Stimulated activated effector memory CD8-positive, alpha-beta T cell treated with anti-CD3 and anti-CD28 coated beads, Interleukin-12 subunit alpha, Interleukin-12 subunit beta, amount 100 ng/mL, for 72 hours (primary cell): Measurements from ENCODE around the gene ARL5A.

Experiments
- ATAC-seq: fragments of 150-1000 bp; cut with Tn5 transposase; 2 replicates; pipeline ENCODE4 v1.10.0; 2021
- DNase-seq, 2 donors: peaks; one replicate each; pipeline ENCODE4 v3.0.0; 2021 to 2022; ENCODE audit warnings: low spot score in 2 of 2
- H3K27ac Mint-ChIP-seq: one replicate; pipeline ENCODE4 v1.8.0; 2022; ENCODE audit warnings: mild to moderate bottlenecking, mixed read lengths
- H3K36me3 Mint-ChIP-seq: one replicate; pipeline ENCODE4 v1.8.0; 2022; ENCODE audit warnings: mild to moderate bottlenecking, mixed read lengths
- H3K4me1 Mint-ChIP-seq: one replicate; pipeline ENCODE4 v1.8.0; 2022; ENCODE audit warnings: mixed read lengths
- H3K4me3 Mint-ChIP-seq: one replicate; pipeline ENCODE4 v1.8.0; 2022; ENCODE audit warnings: mild to moderate bottlenecking, mixed read lengths
- H3K9me3 Mint-ChIP-seq: one replicate; pipeline ENCODE4 v1.8.0; 2022; ENCODE audit warnings: mixed read lengths

ARL5A gene

DNA sequence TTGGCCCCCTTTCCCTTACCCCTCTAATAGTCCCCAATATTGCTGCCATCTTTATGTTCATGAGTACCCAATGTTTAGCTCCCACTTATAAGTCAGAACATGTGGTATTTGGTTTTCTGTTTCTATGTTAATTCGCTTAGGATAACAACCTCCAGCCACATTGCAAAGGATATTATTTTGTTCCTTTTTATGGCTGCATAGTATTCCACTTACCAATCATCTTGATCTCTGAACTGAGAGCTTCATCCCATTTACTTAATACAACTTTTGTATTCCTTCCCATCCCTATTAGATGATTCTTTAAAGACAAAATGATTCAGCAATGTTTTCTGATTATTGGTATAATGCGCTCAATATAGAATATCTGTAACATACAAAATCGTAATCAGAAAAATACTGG is 36.7 kb downstream of the ARL5A start:
- Mint-ChIP-seq H3K4me1 (no peaks in the 10 kb centered on the region), H3K9me3 (no peaks in the 10 kb centered on the region), H3K4me3 (no peak overlapping the region), H3K36me3 (no peaks in the 10 kb centered on the region), H3K27ac (no peak overlapping the region)
- no peak for ATAC-seq
- no peak for DNase-seq

DNA sequence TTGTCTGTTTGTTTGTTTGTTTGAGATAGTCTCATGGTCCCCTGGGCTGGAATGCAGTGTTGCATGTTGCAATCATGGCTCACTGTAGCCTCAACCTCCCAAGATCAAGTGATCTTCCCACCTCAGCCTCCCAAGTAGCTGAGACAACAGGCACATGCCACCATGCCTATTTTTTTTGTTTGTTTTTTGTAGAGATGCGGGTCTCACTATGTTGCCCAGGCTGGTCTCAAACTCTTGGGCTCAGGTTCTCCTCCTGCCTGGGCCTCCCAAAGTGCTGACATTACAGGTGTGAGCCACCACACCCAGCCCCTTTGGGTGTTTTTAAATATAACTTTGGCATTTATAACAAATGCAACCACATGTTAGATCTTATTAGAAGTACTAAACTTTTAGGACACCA is 37.5 kb downstream of the ARL5A start:
- no peak overlapping the region for H3K27ac Mint-ChIP-seq
- DNase-seq (no peak), ATAC-seq (no peak)
- H3K4me1 Mint-ChIP-seq: no peaks in the 10 kb centered on the region
- H3K4me3 Mint-ChIP-seq: no peak overlapping the region
- H3K9me3 Mint-ChIP-seq: no peaks in the 10 kb centered on the region
- H3K36me3 Mint-ChIP-seq: no peaks in the 10 kb centered on the region

DNA sequence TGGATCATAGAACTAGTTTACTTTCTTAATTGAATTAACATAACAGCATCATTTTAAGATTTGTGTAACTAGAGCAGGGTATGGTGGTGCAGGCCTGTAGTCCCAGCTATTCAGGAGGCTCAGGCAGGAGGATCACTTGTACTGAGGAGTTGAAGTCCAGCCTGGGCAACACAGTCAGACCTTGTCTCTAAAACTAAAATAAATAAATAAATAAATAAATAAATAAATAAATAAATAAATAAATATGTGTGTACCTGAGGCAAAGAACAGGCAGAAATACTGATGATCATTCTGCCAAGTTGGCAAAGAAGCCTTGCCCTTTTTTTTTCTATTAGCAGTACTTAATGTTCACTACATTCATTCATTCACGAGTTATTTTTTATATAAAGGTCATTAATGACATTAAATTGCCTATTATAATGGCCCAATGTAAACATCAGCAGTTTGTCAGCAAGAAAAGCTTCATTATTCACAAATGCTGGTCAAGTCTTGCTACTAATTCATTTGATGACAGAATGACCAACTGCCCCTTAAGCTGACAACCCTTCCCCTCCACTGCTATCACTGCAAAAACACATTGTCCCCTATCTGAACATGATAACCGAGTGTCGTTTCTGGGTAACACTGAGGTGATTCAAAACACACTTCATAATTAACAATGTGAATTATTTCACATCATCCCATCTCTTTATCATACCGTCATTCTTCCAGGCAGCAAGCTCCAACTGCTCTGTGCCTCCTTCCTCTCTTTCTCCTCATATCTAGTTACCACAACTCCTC is 39.0 kb downstream of the ARL5A start:
- Mint-ChIP-seq H3K27ac (no peak overlapping the region), H3K36me3 (peaks cover 7% of the 10 kb centered on the region), H3K9me3 (no peaks in the 10 kb centered on the region), H3K4me3 (no peak overlapping the region), H3K4me1 (peaks cover 6% of the 10 kb centered on the region)
- ATAC-seq (no peak), DNase-seq (no peak)

DNA sequence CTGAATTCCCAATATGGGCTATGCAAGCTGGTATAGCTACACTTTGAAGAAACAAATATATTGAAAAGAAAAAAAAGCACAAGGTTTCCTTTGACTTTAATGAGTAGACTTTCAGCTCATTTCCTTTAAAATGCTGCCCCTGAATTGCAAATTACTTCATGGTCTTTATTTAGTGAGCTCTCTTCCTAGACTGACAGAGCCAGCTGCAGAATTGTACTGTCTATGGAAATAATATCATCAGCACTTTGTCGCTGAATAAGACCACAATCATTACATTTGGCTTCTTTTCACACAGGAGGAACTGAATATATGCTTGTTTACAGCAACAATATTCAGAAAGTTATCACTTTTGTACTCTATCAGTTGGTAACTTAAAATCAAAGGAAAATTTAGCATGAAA is 41.7 kb downstream of the ARL5A start:
- ATAC-seq (no peak), DNase-seq (no peak)
- no peak overlapping the region for H3K4me3 Mint-ChIP-seq
- no peak overlapping the region for H3K27ac Mint-ChIP-seq
- peaks cover 6% of the 10 kb centered on the region for H3K4me1 Mint-ChIP-seq
- no peaks in the 10 kb centered on the region for H3K9me3 Mint-ChIP-seq
- peaks cover 8% of the 10 kb centered on the region for H3K36me3 Mint-ChIP-seq

DNA sequence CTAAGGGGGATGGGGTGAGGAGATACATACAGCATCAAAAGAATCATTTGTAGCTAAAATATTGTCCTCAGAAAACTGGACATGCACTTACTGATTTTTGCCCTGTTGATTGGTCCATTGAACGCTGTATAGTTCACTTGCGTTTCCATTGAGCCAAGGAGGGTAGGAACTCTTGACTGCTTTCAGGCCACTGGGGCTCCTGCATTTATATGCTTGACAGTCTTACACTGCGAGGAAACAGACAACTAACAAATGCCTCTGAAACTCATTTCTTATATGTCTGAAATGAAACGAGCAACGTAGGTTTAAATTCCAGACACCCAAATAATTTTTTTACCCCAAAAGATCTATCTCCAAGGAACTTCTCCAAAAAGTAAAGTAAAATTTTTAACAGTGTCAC is 42.1 kb downstream of the ARL5A start:
- Mint-ChIP-seq H3K4me1 (peaks cover 6% of the 10 kb centered on the region), H3K4me3 (no peak overlapping the region), H3K27ac (no peak overlapping the region), H3K36me3 (peaks cover 8% of the 10 kb centered on the region), H3K9me3 (no peaks in the 10 kb centered on the region)
- DNase-seq (no peak), ATAC-seq (no peak)

DNA sequence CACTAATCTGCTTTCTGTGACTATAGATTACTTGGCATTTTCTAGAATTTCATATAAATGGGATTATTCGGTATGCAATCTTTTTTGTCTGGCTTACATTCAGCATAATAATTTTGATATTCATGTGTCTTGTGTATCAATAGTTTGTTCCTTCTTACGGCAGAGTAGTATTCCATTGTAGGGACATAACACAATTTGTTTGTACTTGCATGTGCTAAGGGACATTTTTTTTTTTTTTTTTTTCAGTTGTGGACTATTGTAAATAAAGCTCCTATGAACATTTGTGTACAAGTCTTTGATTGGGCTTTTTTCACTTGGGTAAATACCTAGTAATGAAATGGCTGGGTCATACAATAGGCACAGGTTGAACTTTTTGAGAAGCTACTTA is 45.1 kb downstream of the ARL5A start:
- peaks cover 3% of the 10 kb centered on the region for H3K9me3 Mint-ChIP-seq
- ATAC-seq (no peak), DNase-seq (no peak)
- H3K27ac Mint-ChIP-seq: peak overlapping the region; percentile 12
- no peak overlapping the region for H3K4me3 Mint-ChIP-seq
- H3K4me1 Mint-ChIP-seq: peaks cover 6% of the 10 kb centered on the region
- H3K36me3 Mint-ChIP-seq: peaks cover 12% of the 10 kb centered on the region

DNA sequence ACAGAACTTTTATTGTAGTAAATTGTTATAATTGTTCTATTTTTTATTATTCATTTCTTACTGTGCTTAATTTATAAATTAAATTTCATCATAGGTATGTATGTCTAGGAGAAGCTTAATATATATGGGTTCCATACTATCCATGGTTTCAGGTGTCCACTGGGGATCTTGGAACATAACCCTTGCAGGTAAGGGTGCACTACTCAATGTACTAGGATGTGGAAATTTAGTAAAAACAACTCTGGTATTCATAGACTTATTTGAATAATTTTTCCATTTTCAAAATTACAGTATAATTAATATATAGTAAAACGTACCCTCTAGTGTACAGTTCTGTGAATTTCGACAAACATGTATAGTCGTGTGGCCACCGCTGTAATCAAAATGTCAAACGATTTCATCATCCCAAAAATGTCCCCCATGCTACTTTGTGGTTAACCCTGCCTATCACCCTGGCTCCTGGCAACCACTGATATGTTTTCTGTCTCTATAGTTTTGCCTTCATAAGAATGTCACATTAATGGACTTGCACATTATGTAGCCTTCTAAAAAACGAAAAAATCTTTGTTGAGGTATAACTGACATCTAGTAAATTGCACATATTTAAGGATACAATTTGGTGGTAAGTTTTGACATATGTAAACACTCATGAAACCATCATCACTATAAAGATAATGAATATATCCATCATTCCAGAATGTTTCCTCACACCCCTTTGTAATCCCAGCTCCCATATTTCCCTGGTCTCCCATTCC is 45.7 kb downstream of the ARL5A start:
- DNase-seq (no peak), ATAC-seq (no peak)
- Mint-ChIP-seq H3K9me3 (peaks cover 3% of the 10 kb centered on the region), H3K4me3 (no peak overlapping the region), H3K27ac (peak overlapping the region; percentile 12), H3K4me1 (peaks cover 6% of the 10 kb centered on the region), H3K36me3 (peaks cover 12% of the 10 kb centered on the region)

DNA sequence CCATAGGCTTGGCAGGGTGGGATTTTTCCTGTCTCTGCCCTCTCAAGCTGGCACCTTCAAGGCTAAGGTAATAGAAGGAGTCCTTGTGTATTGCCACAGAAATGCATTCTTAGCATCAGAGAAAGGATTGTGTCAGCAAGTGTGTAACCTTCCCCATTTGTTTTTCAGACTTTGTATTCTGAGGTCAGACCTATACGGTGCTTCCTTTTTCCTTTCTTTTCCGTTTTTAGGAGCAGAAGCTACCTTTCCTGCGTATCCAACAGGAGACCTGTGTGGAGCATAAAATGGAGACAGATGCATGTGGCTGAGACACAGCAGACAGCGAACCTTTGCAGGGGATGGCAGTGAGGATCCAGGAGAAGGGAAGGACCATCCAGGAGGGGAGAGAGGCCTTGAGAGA is 46.6 kb downstream of the ARL5A start:
- ATAC-seq (no peak), DNase-seq (no peak)
- Mint-ChIP-seq H3K27ac (no peak overlapping the region), H3K9me3 (peaks cover 3% of the 10 kb centered on the region), H3K4me1 (peaks cover 6% of the 10 kb centered on the region), H3K4me3 (no peak overlapping the region), H3K36me3 (peaks cover 13% of the 10 kb centered on the region)

DNA sequence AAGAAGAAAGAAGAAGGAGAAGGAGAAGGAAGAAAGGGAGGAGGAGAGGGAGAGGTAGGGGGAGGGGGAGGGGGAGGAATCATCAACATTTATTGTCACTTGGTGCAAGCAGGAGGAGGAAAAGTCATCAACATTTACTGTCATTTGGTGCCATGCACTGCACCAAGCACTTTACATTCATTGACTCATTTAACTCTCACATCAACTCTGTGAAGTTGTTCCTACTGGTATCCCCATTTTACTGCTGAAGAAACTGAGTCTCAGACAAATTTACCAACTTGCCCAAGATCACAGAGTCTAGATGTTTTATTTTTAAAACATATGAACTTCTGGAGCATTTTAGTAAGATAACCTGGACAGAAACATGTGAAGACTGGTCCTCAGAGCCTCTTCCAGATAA is 47.3 kb downstream of the ARL5A start:
- Mint-ChIP-seq H3K27ac (no peak overlapping the region), H3K9me3 (peaks cover 3% of the 10 kb centered on the region), H3K36me3 (peaks cover 17% of the 10 kb centered on the region), H3K4me3 (no peak overlapping the region), H3K4me1 (peaks cover 6% of the 10 kb centered on the region)
- ATAC-seq (no peak), DNase-seq (no peak)

DNA sequence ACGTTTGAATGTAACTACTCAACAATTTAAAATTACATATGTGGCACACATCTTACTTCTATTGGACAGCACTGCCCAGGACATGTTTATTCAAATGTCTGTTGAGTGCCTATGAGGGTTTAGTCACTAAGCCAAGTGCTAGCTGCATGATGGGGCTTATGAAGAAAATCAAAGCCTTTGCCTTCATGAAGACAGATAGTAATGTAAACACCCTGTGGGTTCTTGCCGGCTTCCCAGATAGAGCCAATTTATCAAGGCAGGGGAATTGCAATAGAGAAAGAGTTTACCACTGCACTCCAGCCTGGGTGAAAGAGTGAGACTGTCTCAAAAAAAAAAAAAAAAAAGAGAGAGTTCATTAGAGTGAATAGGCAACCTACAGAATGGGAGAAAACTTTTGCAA is 50.3 kb downstream of the ARL5A start:
- DNase-seq: no peak
- peaks cover 9% of the 10 kb centered on the region for H3K36me3 Mint-ChIP-seq
- H3K9me3 Mint-ChIP-seq: peaks cover 3% of the 10 kb centered on the region
- H3K4me3 Mint-ChIP-seq: no peak overlapping the region
- no peak overlapping the region for H3K27ac Mint-ChIP-seq
- H3K4me1 Mint-ChIP-seq: no peaks in the 10 kb centered on the region
- no peak for ATAC-seq

DNA sequence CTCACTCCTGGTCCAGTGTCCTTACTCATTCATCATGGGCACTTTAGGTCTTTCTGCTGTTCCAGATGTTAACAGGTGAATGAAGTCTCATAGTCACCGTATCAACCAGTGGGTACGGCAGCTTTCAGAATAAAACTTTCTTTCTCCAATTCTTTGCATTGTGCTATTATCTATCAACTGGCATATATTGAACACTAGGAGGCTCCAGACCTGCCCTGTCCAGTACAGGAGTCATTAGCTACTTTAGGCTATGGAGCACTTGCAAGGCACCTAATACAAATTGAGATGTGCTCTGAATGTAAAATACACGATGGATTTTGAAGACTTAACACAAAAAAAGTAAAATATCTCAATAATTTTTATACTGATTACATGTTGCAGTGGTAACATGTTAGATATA is 50.7 kb downstream of the ARL5A start:
- DNase-seq (no peak), ATAC-seq (no peak)
- Mint-ChIP-seq H3K36me3 (peaks cover 9% of the 10 kb centered on the region), H3K4me1 (no peaks in the 10 kb centered on the region), H3K27ac (no peak overlapping the region), H3K4me3 (no peak overlapping the region), H3K9me3 (peaks cover 3% of the 10 kb centered on the region)

DNA sequence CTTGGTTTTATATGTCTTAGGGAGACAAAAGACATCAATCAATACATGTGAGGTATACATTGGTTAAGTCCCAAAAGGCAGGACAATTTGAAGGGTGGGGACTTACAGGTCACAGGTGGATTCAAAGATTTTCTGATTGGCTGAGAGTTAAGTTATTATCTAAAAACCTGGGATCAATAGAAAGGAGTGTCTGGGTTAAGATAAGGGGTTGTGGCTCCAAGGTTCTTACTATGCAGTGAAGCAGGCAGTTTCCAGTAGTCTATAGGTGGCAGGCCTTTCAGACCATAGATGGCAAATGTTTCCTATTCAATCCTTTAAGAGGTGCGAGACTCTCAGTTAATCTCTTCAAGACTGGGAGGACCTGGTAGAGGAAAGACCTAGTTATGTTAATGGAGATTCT is 51.9 kb downstream of the ARL5A start:
- Mint-ChIP-seq H3K27ac (no peak overlapping the region), H3K4me1 (no peaks in the 10 kb centered on the region), H3K36me3 (peaks cover 9% of the 10 kb centered on the region), H3K9me3 (peaks cover 3% of the 10 kb centered on the region), H3K4me3 (no peak overlapping the region)
- no peak for DNase-seq
- ATAC-seq: no peak

DNA sequence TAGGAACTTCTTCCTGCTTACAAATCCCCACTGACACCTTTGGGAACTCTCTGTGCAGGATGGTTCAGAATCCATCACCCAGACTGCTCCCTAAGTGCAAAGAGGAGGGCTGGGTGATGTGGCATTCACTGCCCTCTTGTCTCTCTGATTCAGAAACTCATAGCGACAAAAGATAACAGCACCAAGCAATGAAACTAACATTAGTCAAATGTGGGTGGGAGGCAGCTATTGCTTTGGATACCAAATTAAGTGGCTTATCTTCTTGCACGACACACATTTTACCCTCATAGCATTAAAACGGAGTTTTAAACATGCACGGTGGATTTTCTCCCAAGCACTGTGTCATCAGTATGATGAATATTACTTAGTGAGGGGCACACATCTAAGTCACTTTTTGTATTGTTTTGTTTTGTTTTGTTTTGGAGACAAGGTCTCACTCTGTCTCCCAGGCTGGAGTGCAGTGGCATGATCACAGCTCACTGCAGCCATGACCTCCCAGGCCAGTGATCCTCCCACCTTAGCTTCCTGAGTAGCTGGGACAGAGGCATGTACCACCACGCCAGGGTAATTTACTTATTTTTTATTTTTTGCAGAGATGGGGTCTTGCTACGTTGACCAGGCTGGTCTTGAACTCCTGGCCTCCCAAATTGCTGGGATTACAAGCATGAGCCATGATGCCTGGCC is 53.0 kb downstream of the ARL5A start:
- no peak overlapping the region for H3K27ac Mint-ChIP-seq
- peaks cover 8% of the 10 kb centered on the region for H3K36me3 Mint-ChIP-seq
- DNase-seq: no peak
- H3K4me1 Mint-ChIP-seq: no peaks in the 10 kb centered on the region
- no peak overlapping the region for H3K4me3 Mint-ChIP-seq
- peak; percentile 21 for ATAC-seq
- no peaks in the 10 kb centered on the region for H3K9me3 Mint-ChIP-seq

DNA sequence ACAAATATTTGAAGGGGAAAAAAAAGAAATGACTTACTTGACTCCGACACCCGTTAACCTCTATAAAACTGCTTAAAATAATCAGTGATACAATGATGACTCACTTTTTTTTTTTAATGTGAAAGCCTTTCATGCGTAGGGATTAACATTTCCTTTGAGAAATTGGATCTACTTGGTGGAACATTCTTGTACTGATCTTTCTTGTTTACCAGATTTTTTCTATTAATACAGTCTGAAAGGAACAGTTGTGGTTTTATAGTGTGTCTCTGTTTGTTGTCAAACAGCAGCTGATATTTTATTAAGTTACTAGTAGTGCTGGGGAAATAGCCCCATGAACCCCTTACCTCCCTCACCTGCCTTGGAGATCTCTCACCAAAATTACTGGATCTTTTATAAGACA is 53.7 kb downstream of the ARL5A start:
- Mint-ChIP-seq H3K36me3 (peaks cover 5% of the 10 kb centered on the region), H3K4me1 (no peaks in the 10 kb centered on the region), H3K9me3 (no peaks in the 10 kb centered on the region), H3K4me3 (no peak overlapping the region), H3K27ac (no peak overlapping the region)
- DNase-seq (no peak), ATAC-seq (no peak)

DNA sequence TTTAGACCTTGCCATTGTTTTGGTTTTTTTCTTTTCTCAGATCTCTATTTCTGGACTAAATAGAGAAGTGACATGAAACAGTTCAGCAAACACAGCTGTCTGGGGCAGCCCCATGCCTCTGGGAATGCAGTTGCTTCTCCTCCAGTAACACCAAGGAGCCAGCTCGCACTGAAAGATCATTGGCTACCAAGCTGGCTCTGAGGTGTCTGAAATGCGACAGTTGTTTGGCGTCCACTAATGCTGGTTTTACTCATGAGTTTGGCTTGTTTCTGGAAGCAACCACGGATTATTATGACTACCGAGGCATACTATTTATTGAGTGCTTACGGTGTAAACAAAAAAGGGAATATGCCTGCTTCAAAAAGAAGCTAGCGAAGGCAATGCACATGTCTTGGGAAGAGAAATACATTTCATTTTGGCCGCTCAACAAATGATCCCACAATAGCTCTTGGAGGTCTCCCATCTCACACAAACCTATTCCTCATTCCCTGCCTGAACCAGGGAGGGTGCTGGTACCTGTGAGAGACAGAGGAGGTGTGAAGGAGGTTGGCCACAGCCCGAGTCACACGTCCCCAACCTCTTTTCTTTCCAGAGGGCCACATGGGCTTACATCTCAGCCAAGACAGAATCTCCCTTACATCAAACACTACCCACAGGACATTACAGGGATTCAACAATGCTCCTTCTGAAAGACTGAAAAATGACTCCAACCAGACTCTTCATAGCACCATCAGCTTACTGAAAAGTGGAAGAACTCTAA is 56.4 kb downstream of the ARL5A start:
- DNase-seq (no peak), ATAC-seq (no peak)
- H3K4me1 Mint-ChIP-seq: peaks cover 7% of the 10 kb centered on the region
- no peak overlapping the region for H3K4me3 Mint-ChIP-seq
- H3K27ac Mint-ChIP-seq: no peak overlapping the region
- H3K36me3 Mint-ChIP-seq: peaks cover 5% of the 10 kb centered on the region
- H3K9me3 Mint-ChIP-seq: no peaks in the 10 kb centered on the region
